DMS 273 (cell line): Measurements from ENCODE around the gene RNF175.
A peak's percentile ranks its signal among the peaks of the same experiment; 100 is the strongest.

Source experiments
- DNase-seq: peaks from one replicate; lab custom pipeline; 2025; ENCODE audit not compliant: unreplicated experiment; lab: John Stamatoyannopoulos, UW

The RNF175 gene

DNA sequence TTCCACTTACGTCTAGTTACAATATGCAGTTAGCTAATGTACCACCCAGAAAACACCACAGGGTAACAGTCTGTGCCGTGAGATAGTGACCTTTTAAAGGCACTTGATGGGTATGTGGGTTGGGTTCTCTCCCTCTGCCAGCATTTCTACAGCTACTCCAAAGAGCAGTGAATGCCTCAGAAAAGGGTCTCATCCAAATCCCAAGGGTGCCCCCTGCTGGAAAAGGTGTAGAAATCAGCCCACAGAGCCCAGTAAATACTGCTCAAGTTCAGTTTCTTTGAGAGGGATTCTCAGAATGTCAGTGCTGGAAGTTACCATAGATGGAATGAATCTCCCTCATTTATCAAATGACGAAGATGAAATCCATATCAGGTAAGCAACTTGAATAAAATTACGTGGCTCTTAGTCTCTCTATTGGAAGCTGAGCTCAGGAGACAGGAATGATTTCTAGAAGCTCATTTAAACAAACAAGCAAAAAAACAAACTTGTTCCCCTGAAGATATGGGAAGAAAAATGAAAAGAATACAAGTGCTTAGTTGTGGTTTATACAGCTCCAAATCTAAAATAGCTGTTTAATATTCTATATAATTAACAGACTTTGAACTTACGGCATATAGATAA is 9.5 kb downstream of the RNF175 start:
- DNase-seq = peak; percentile 83

- no peak for DNase-seq
These were observed 11.4 kb downstream of the RNF175 start for GRCh38 chr4:153748378-153748777.

DNA sequence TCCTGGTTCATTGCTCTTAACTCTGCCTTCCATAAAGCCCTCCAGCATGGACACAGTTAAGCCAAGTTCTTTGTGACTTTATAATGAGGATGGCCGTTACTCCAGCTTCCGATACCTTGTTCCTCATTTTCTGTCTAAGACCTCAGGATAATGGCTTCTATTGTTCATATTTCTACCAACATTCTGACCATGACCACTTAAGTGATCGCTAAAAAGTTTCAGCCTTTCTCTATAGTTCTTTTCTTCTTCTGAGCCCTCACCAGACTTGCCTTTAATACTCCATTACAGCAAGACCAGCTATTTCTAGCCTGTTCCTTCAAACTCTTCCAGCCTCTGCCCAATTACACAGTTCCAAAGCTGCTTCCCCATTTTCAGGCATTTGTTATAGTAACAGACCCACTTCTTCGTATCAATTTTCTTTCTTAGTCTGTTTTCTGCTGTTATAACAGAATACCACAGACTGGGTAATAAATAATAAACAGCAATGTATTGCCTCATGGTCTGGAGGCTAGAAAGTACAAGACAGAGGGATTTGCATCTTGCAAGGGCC is 12.3 kb downstream of the RNF175 start:
- DNase-seq = no peak

DNA sequence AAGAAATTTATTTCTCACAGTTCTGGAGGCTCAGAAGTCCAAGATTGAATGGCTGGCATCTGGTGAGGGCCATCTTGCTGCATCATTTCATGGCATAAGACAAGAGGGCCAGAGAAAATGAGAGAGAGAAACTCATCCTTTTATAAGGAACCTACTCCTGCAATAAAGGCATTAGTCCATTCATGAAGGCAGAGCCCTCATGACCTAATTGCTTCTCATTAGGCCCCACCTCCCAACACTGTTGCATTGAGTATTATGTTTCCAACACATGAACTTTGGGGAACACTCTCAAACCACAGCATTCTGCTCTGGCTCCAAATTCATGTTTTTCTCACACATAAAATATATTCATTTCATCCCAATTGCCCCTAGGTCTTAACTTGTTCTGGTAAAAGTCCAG is 14.2 kb downstream of the RNF175 start:
- DNase-seq = no peak

DNA sequence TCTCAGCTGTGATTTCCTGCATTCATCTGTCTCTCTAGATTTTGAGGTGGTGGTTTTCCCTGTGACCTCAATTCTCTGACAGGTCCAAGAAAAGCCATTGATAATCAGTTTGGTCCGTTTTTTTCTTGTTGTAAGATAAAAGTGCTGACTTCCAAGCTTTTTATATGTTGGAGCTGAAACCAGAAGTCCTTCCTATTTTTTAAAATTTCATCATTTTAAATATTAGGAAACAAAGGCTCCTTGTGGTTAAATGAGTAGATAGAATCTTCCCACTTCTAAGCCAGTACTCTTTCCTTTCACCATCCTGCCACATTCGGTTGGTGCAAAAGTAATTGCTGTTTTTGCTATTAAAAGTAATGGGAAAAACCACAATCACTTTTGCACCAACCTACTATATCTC is 18.3 kb downstream of the RNF175 start:
- DNase-seq = no peak

GRCh38 chr4:153735906-153736461 is 23.8 kb downstream of the RNF175 start:
- DNase-seq = no peak

GRCh38 chr4:153733751-153734448 is 25.9 kb downstream of the RNF175 start:
- no peak for DNase-seq

DNA sequence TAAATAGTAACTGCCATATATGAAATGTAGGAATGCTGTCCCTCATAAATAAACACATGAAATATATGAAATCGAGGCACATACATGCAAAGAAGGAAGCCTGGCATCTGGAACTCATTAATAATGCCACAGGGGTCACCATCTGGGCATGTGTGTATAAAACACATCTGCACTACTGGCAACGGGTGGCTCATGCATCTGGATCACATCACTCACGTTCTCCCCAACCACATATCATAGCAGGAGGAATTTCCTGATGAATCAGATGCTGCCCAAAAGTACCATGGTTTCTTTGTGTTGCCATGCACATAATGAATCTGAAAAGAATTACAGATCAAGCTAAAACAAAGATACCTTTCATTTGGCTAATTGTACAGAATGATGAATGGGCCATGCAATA is 28.6 kb downstream of the RNF175 start:
- DNase-seq = peak; percentile 36

DNA sequence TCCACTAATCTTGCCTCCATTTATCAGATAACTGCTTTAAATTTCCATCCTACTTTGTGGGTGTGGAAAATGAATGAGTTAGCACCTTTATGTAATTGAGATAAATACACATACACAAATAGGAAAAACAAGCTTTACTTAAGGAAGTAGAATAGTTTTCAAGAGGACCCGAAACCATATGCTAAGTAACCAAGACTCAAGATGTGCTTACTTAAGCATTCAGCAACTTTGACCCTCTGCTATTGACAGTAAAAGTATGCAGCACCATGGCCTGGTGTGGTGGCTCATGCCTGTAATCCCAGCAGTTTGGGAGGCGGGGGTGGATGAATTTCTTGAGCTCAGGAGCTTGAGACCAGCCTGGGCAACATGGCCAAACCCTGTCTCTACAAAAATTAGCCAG is 29.9 kb downstream of the RNF175 start:
- DNase-seq = no peak

DNA sequence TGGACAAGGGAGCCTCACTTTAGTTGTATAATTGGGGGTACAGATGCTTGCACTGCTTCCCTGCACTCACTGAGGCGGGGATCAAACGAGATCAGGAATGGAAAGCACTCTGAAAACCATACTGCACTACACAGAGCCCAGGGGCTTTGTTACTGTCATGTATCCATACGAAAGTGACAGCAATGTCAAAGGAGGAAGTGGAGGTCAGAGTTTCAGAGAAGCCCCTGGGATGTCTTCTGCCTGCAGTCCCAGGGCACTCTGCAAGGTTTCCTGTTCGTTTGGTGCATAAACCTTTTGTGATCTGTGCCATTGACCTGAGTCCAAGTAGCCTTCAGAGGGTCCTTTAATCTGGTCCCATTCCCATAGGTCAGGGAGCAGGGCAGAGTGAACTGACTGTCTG is 31.2 kb downstream of the RNF175 start:
- DNase-seq = no peak

DNA sequence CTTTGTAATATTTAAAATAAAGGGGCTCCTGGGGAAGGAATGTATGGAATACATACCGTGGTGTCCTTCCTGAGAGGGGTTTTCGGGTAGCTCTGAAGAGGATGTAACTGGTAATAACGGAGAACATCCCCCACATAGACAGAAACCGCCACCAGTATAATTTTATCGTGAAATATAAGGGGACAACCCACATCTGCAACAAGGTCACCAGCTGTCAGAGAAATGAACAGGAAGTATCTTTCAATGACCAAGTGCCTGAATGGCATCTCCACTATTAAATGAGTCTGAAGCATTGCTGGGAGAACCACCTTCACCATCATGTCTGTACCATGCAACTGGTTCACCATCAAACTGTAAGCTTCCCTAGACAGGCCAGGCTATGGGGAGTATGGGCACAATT is 31.7 kb downstream of the RNF175 start:
- no peak for DNase-seq

GRCh38 chr4:153725831-153726154 is 34.0 kb downstream of the RNF175 start:
- no peak for DNase-seq

- no peak for DNase-seq
These were observed 34.5 kb downstream of the RNF175 start for GRCh38 chr4:153725136-153725830.

DNA sequence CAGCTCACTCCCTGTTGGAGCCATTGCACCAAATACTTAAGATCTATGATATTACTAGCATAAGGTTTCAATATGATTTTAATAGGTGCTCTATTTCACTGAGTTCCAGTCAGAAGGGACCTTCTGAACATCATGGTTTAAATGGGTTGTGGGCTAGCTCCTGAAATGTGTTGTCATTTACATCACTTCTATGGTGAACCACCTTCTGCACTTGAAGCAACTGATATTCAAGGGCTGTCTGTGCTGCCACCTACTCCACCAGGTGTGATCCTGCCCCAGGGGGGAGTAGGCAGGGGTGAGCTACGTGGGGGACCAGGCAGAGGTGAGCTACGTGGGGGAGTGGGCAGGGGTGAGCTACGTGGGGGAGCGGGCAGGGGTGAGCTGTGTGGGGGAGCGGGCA is 35.2 kb downstream of the RNF175 start:
- no peak for DNase-seq

GRCh38 chr4:153722036-153722435 is 37.8 kb downstream of the RNF175 start:
- DNase-seq = no peak

GRCh38 chr4:153713866-153714646 is 45.8 kb downstream of the RNF175 start:
- no peak for DNase-seq

DNA sequence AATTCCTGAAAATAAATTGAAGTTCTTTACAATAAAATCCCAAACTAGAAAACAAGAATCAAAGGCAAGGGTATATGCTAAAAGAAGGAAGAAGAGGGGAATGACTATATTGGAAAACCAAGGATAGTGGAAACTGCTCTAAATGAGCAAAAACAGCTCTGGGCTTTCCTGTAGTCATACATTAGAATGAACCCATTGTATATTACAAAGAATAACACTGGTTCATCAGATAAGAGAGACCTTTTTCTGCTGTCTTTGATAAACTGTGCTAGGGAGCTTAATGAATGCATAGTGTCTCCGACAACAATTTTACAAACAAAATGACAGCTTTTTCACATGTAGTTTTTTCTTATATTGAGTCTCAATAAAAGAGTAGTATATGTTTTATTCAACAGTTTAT is 49.1 kb downstream of the RNF175 start:
- no peak for DNase-seq

DNA sequence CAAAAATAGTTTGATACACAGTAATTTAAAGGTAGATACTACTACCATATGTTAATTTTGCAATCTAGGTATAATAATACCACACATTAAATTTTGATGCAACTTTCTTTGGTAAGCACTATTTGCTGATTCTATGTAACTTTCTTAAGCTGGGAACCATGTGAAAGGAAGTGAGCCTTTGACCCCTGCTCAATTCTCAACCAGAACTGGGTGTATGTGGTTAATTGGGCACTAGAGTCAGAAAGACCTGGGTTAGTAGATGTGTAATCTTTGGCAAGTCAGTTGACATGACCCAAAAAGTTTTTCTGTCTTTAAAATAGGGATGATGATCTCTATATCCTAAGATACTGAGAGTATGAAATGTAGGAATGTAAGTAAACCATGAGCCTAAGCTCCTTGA is 53.3 kb downstream of the RNF175 start:
- no peak for DNase-seq

DNA sequence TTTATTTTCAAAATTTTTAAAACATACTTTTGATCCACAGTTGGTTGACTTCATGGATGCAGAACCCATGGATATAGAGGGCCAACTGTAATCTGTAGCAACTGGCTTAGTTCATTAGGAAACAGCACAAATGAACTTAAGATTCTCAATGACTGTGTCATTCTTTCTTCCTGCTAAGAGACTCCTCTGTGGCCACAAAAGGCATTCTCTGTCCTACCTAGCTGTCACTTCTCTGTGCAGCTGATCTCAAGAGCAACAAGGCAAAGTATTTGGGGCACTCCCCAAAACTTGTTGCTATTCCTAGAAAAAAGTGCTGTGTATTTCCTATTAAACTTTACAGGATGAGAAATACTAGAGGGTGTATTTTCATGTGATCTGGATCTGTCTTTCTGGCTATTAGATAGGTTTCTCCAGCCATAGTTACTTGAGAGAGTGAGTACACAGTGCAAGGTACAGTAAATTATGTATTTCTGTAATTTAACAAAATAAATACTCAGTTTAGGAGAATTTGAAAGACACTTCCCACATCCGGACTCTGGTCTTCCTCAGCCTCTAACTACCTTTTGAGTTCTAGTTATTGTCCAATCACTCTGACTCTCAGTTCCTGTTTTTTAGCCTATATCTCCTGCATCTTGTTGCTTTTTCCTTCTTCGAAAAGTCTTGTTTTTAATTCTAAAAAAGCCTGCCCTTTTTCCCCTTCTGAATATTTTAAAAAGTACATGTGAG is 53.9 kb downstream of the RNF175 start:
- no peak for DNase-seq

DNA sequence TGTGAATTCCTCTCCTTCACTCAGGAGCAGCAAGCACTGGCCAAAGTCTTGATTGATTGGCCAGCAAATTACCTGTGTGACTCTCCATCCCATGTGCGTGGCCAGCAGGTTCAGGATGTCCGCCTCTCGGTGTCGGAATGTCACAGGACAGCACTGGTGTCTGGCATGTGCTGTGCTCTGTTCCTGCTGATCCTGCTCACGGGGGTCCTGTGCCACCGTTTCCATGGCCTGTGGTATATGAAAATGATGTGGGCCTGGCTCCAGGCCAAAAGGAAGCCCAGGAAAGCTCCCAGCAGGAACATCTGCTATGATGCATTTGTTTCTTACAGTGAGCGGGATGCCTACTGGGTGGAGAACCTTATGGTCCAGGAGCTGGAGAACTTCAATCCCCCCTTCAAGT is 55.3 kb downstream of the RNF175 start:
- DNase-seq = no peak

DNA sequence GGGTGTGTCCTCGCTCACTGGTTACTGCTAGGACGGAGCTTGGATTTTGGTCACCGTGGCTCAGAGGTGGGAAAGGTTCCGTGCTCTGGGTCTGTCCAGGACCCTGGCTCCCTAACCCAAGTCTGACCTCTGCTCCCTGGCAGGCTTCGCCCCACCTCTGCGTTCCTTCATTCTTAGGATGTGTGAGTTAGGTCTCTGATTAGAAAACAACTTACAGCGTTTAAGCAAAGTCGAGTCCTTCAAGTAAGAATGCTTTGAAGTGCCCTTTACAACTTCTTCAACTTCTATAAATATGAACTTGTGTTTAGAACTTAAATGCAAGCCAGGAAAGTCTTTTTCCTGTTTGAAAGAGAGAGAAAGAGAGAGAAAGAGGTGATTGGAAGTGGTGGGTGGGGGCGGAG is 74.9 kb downstream of the RNF175 start:
- DNase-seq = no peak
